ENCODE measurements around the gene DLL3. TPM values are rescaled to one million over a fixed set of nuclear protein-coding genes. Genes with fewer than 3 reads are reported as not detected.

The DLL3 gene
- total RNA-seq, 2 donors from 2014 or later, result 0.16 to 1.2 TPM

GRCh38 chr19:39516270-39516669, 17.5 kb downstream of the DLL3 start:
- peaks cover 6% of the 10 kb centered on the region for H3K36me3 Mint-ChIP-seq (ENCODE audit: low read depth)
- no peak for ATAC-seq (replicated peaks)
- H3K27ac Mint-ChIP-seq, result no peak overlapping the region
- peak overlapping the region; percentile 70 for H3K4me3 Mint-ChIP-seq
- H3K9me3 Mint-ChIP-seq, result no peaks in the 10 kb centered on the region
- H3K27me3 Mint-ChIP-seq, result peaks cover 36% of the 10 kb centered on the region
- peaks cover 9% of the 10 kb centered on the region for H3K4me1 Mint-ChIP-seq

GRCh38 chr19:39517432-39517831, 18.7 kb downstream of the DLL3 start:
- Mint-ChIP-seq H3K4me3 (no peak overlapping the region), H3K36me3 (ENCODE audit: low read depth) (peaks cover 6% of the 10 kb centered on the region), H3K4me1 (peaks cover 9% of the 10 kb centered on the region), H3K27me3 (peaks cover 36% of the 10 kb centered on the region), H3K27ac (no peak overlapping the region), H3K9me3 (no peaks in the 10 kb centered on the region)
- no peak for ATAC-seq (replicated peaks)

DNA sequence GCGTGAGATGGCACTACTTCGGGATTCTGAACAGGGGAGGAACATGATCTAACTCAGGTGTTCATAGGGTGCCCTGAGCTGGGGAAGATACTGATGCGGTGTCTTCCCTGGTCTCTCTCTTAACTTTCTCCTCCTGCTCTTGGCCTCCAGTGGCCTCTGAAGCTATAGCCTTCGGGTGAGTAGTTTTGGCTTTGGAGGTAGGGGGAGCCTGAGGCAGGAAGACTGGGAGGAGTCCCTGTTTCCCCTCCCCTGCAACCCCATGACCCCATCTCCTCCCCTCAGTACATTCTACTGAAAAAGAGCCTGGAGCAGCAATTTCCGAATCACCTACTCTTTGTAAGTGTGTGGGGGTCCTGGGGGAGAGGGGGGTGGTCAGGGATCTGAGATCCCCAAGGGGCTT, 19.7 kb downstream of the DLL3 start:
- peaks cover 6% of the 10 kb centered on the region for H3K36me3 Mint-ChIP-seq (ENCODE audit: low read depth)

GRCh38 chr19:39518975-39519374, 20.2 kb downstream of the DLL3 start:
- peaks cover 6% of the 10 kb centered on the region for H3K36me3 Mint-ChIP-seq (ENCODE audit: low read depth)
- no peak overlapping the region for H3K27ac Mint-ChIP-seq
- no peak for ATAC-seq (replicated peaks)
- peaks cover 27% of the 10 kb centered on the region for H3K27me3 Mint-ChIP-seq
- no peaks in the 10 kb centered on the region for H3K9me3 Mint-ChIP-seq
- no peak overlapping the region for H3K4me3 Mint-ChIP-seq
- H3K4me1 Mint-ChIP-seq, result peaks cover 9% of the 10 kb centered on the region

More for the DNA sequence above, 19.7 kb downstream of the DLL3 start:
- H3K27me3 Mint-ChIP-seq, result peaks cover 32% of the 10 kb centered on the region
- H3K4me3 Mint-ChIP-seq, result no peak overlapping the region
- ATAC-seq (replicated peaks), result no peak
- peaks cover 9% of the 10 kb centered on the region for H3K4me1 Mint-ChIP-seq
- no peaks in the 10 kb centered on the region for H3K9me3 Mint-ChIP-seq
- H3K27ac Mint-ChIP-seq, result no peak overlapping the region

GRCh38 chr19:39520541-39521484, 22.1 kb downstream of the DLL3 start:
- no peak overlapping the region for H3K4me3 Mint-ChIP-seq
- H3K36me3 Mint-ChIP-seq (ENCODE audit: low read depth), result peaks cover 6% of the 10 kb centered on the region
- H3K4me1 Mint-ChIP-seq, result peaks cover 6% of the 10 kb centered on the region
- peaks cover 17% of the 10 kb centered on the region for H3K27me3 Mint-ChIP-seq
- H3K9me3 Mint-ChIP-seq, result no peaks in the 10 kb centered on the region
- ATAC-seq (replicated peaks), result no peak
- H3K27ac Mint-ChIP-seq, result no peak overlapping the region

- H3K36me3 Mint-ChIP-seq (ENCODE audit: low read depth), result peaks cover 6% of the 10 kb centered on the region
- H3K9me3 Mint-ChIP-seq, result no peaks in the 10 kb centered on the region
- no peaks in the 10 kb centered on the region for H3K27me3 Mint-ChIP-seq
- ATAC-seq (replicated peaks), result peak; percentile 62
- H3K4me3 Mint-ChIP-seq, result no peak overlapping the region
- no peaks in the 10 kb centered on the region for H3K4me1 Mint-ChIP-seq
- no peak overlapping the region for H3K27ac Mint-ChIP-seq
Measured at GRCh38 chr19:39524495-39524894, 25.7 kb downstream of the DLL3 start.

GRCh38 chr19:39525205-39525604, 26.5 kb downstream of the DLL3 start:
- no peaks in the 10 kb centered on the region for H3K9me3 Mint-ChIP-seq
- no peak overlapping the region for H3K27ac Mint-ChIP-seq
- no peak overlapping the region for H3K4me3 Mint-ChIP-seq
- no peak for ATAC-seq (replicated peaks)
- H3K36me3 Mint-ChIP-seq (ENCODE audit: low read depth), result peaks cover 6% of the 10 kb centered on the region
- no peaks in the 10 kb centered on the region for H3K27me3 Mint-ChIP-seq
- no peaks in the 10 kb centered on the region for H3K4me1 Mint-ChIP-seq

- Mint-ChIP-seq H3K27ac (peak overlapping the region; percentile 84), H3K27me3 (no peaks in the 10 kb centered on the region), H3K4me3 (peak overlapping the region; percentile 85), H3K36me3 (ENCODE audit: low read depth) (peaks cover 6% of the 10 kb centered on the region), H3K9me3 (no peaks in the 10 kb centered on the region), H3K4me1 (peaks cover 4% of the 10 kb centered on the region)
- no peak for ATAC-seq (replicated peaks)
Measured at GRCh38 chr19:39531834-39532232, 33.1 kb downstream of the DLL3 start.

DNA sequence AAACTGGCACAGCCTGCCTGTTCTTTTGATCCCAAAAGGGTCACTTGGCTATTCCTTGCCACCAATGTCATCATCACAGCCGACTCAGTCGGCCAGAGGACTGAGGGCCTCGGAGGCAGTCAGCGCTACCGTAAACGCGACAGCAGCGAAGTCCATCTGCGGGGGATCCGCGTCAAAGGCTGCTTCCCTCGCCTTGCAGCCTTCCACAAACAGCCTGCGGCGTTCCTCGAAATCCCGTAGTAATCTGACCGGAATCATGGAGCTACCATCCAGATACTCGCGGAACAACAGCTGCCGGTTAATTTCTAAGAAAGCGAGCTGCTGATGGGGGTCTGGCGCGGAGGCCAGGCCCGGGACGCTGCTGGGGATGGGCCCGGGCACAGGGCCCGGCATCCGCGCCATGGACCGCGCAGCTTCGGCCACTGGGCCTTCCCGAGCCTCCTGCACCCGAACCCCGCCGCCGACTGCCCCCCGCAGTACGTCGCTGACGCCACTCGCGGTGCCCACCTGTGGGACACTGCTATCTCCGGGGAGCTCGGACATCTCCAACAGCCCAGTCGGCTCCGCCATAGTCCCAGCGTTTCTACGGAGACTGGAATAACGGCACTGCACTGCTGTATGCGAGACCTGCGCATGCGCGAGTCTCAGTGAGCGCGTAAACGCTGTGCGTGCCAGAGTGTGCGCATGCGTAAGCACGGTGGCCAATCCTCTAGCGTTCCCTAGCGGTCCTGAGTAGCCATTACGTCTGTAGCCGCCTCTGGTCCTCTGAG, 33.7 kb downstream of the DLL3 start, which contains the start of gene EID2B:
TSS of gene EID2B (minus strand) at position 620 of the 770 bp plus-strand sequence. CDS start at position 570, 50 bp downstream.
- Mint-ChIP-seq H3K9me3 (no peaks in the 10 kb centered on the region), H3K4me3 (peak within 1 kb of the TSS; percentile 85), H3K4me1 (peaks cover 4% of the 10 kb centered on the region), H3K27me3 (no peaks in the 10 kb centered on the region), H3K27ac (peak within 1 kb of the TSS; percentile 84), H3K36me3 (ENCODE audit: low read depth) (peaks cover 9% of the 10 kb centered on the region)
- ATAC-seq (replicated peaks), result peak; percentile 95

- Mint-ChIP-seq H3K9me3 (no peaks in the 10 kb centered on the region), H3K27ac (peak overlapping the region; percentile 84), H3K4me3 (peak overlapping the region; percentile 85), H3K36me3 (ENCODE audit: low read depth) (peaks cover 15% of the 10 kb centered on the region), H3K27me3 (no peaks in the 10 kb centered on the region), H3K4me1 (peaks cover 6% of the 10 kb centered on the region)
- ATAC-seq (replicated peaks), result peak; percentile 23
Measured at GRCh38 chr19:39533003-39533512, 34.3 kb downstream of the DLL3 start.

DNA sequence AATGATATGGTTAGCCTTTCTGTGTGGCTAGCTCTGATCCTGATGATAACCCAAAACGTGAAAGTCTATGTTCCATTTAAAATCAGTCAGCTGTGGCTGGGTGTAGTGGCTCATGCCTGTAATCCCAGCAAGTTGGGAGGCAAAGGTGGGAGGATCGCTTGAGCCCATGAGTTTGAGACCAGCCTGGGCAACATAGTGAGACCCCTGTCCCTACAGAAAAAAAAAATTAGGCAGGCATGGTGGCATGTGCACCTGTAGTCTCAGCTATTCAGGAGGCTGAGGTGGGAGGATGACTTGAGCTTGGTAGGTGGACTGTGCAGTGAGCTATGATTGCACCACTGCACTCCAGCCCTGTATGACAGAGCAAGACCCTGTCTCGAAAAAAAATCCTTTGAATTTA, 35.0 kb downstream of the DLL3 start:
- no peak overlapping the region for H3K4me3 Mint-ChIP-seq
- peaks cover 16% of the 10 kb centered on the region for H3K36me3 Mint-ChIP-seq (ENCODE audit: low read depth)
- no peak for ATAC-seq (replicated peaks)
- no peak overlapping the region for H3K27ac Mint-ChIP-seq
- H3K4me1 Mint-ChIP-seq, result peaks cover 13% of the 10 kb centered on the region
- no peaks in the 10 kb centered on the region for H3K9me3 Mint-ChIP-seq
- H3K27me3 Mint-ChIP-seq, result no peaks in the 10 kb centered on the region

DNA sequence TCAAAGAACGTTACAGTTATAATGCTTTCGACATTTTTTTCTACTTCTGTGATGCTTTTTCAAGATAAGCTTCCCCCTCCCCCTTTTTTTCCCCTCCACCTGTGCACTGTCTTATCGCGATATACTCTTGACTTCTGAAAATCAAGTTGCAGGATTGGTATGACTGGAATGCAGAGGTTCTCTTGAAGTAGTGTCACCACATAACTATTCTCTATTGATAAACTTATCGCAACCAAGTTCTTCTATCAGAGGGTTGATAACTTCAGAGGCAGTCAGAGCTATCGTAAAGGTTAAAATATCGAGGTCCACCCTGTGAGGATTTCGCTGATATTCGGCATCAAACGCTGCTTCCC, 40.4 kb downstream of the DLL3 start:
- H3K27me3 Mint-ChIP-seq, result no peaks in the 10 kb centered on the region
- H3K27ac Mint-ChIP-seq, result peak overlapping the region; percentile 97
- peak overlapping the region; percentile 85 for H3K4me3 Mint-ChIP-seq
- no peaks in the 10 kb centered on the region for H3K9me3 Mint-ChIP-seq
- peak; percentile 31 for ATAC-seq (replicated peaks)
- H3K4me1 Mint-ChIP-seq, result peaks cover 22% of the 10 kb centered on the region
- peaks cover 30% of the 10 kb centered on the region for H3K36me3 Mint-ChIP-seq (ENCODE audit: low read depth)

GRCh38 chr19:39539518-39540332, 41.0 kb downstream of the DLL3 start, which contains the start of gene EID2:
Gene EID2, minus strand, starts transcription at chr19:39540161. Its CDS starts 82 bp downstream, at chr19:39540079.
- Mint-ChIP-seq H3K4me1 (peaks cover 27% of the 10 kb centered on the region), H3K9me3 (no peaks in the 10 kb centered on the region), H3K36me3 (ENCODE audit: low read depth) (peaks cover 30% of the 10 kb centered on the region), H3K27ac (peak within 1 kb of the TSS; percentile 97), H3K27me3 (no peaks in the 10 kb centered on the region), H3K4me3 (peak within 1 kb of the TSS; percentile 85)
- peak; percentile 87 for ATAC-seq (replicated peaks)

DNA sequence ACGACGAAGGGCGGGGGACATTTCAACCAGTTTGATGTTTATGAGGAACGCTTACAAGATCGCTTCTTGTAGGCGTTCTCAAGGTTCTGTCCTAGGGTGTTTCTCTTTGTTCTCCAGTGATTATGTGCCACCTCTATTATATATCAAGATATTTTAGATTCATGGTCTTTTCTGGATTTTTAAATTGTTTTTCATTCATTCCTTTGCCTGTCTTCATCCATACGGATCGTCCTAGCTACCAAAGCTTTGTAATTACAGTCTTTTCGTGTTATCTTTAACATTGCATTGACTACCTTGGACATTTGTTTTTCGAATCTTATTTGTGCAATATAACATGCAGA, 41.6 kb downstream of the DLL3 start:
- Mint-ChIP-seq H3K4me3 (peak overlapping the region; percentile 85), H3K27me3 (no peaks in the 10 kb centered on the region), H3K27ac (peak overlapping the region; percentile 97), H3K9me3 (no peaks in the 10 kb centered on the region), H3K36me3 (ENCODE audit: low read depth) (peaks cover 30% of the 10 kb centered on the region), H3K4me1 (peaks cover 31% of the 10 kb centered on the region)
- ATAC-seq (replicated peaks), result no peak

Data from activated T-helper 17 cell treated with anti-CD3 and anti-CD28 coated beads, Interleukin-2, amount 50 U/mL, for 72 hours (primary cell).